ENCODE results near the gene CDK14. TPM values are rescaled to one million over a fixed set of nuclear protein-coding genes. Genes with fewer than 3 reads are reported as not detected.
"Not testable (repeated sequence)": the region's sequence is repeated elsewhere in the genome, so short reads cannot be mapped to it uniquely, and the experiment has no call there.

CDK14 gene
- total RNA-seq, 2 experiments from 2014 or later, result not detected

DNA sequence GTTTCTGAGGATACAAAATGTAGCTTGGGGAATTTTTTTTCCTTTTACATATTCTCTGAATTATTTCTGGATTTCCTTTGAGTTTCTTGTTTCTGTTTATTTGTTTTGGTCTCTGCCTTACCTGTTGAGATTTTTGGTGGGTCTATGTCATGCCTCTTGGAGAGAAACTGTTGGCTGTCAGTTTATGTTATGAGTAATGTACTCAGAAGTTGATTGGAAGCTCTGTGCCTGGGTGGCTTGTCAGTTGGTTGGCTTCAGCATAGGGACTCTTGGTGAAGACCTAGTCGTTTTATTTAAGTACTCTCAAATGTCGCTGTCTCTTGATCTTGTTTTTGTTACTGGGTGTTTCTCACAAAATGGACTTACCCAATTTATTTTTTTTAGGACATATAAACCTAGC is 132.4 kb downstream of the CDK14 start:
- POLR2A ChIA-PET, result no interaction called here
- no peaks in the 10 kb centered on the region for H3K4me1 Mint-ChIP-seq
- CTCF ChIA-PET, result no interaction called here
- no peaks in the 10 kb centered on the region for H3K27me3 Mint-ChIP-seq
- no peaks in the 10 kb centered on the region for H3K36me3 Mint-ChIP-seq (ENCODE audit: low read depth)
- peaks cover 10% of the 10 kb centered on the region for H3K9me3 Mint-ChIP-seq
- DNase-seq, result no peak
- no peak overlapping the region for H3K27ac Mint-ChIP-seq
- no peak overlapping the region for H3K4me3 Mint-ChIP-seq

DNA sequence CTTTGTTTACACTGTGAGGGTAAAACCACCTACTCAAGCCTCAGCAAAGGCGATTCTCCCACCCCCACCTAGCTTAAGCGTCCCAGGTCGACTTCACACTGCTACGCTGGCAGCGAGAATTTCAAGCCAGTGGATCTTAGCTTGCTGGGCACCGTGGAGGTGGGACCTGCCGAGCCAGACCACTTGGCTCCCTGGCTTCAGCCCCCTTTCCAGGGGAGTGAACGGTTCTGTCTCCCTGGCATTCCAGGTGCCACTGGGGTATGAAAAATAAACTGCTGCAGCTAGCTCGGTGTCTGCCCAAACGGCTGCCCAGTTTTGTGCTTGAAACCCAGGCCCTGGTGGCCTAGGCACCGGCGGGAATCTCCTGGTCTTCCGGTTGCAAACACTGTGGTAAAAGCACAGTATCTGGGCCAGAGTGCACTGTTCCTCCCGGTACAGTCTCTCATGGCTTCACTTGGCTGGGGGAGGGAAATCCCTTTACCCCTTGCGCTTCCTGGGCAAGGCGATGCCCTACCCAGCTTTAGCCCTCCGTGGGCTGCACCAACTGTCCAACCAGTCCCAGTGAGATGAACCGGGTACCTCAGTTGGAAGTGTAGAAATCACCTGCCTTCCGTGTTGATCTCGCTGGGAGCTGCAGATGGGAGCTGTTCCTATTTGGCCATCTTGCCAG is 139.6 kb downstream of the CDK14 start:
- H3K4me3 Mint-ChIP-seq; POLR2A ChIA-PET; H3K36me3 Mint-ChIP-seq (ENCODE audit: low read depth); CTCF ChIA-PET; H3K27ac Mint-ChIP-seq; H3K27me3 Mint-ChIP-seq; H3K4me1 Mint-ChIP-seq; DNase-seq: not testable (repeated sequence)
- H3K9me3 Mint-ChIP-seq, result peaks cover 13% of the 10 kb centered on the region

DNA sequence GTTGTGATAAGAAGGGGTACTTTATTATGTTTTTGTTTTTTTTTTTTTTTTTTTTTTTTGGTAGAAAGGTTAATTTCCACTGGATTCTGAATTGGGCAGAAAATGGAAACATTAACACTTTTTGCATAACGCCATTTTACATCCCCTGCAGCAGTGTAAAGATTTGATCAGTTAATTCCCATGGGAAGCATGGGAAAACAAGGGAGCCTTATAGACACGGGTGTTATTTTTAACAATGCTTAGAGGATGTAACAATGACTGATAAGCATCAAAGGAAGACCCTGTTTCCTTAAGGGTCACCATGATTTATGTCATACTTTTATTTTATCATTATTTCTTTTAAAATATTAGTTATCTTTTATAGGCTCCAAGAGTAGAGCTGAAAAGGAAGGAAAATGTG is 140.2 kb downstream of the CDK14 start:
- POLR2A ChIA-PET, result no interaction called here
- DNase-seq, result no peak
- Mint-ChIP-seq H3K27ac (no peak overlapping the region), H3K4me3 (no peak overlapping the region), H3K36me3 (ENCODE audit: low read depth) (no peaks in the 10 kb centered on the region), H3K4me1 (peaks cover 2% of the 10 kb centered on the region), H3K9me3 (peaks cover 13% of the 10 kb centered on the region), H3K27me3 (no peaks in the 10 kb centered on the region)
- CTCF ChIA-PET, result no interaction called here

DNA sequence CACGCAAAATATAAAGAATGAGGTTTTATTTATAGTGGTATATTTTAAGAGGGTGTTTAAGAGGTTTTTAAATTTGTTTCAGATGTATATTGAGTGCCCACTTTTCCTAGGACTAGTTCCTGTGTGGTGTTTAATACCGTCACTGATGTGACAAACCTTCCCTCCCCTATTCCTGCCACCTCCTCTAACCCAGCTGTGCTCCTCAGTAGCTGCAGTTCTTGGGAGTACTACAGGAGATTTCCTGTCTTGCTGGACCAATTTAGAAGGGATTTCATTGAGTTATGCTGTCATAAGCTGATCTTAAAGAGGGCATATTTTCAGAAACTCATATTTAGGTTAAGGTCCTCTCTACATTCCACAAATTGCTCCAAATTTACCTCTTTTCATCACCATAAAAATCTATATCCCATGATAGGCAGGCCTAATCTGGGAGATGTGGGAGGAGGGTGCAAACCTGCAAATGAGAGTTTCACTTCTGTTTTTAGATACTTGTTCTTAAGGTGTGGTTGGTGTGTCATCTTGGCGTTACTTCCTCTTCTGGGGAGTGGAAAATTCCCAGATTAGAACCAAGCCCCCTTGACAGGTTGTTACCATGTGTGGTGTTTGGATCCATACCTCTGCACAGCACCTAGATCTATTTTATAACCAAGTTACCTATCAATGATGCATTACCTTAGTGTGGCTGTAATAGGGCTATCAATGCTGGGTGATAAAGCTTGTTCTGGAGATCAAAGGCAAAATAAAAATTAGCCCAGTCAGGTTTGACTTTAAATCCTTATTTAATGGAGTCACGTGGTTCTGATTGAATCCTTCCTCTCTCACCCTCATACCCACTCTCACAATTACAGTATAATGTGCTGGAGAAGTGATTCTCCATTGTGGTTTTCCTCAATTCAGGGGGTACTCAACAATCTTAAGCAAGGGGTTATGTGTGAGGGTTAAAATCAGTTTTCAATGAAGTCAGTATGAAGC is 141.1 kb downstream of the CDK14 start:
- DNase-seq, result no peak
- H3K27ac Mint-ChIP-seq, result no peak overlapping the region
- no peak overlapping the region for H3K4me3 Mint-ChIP-seq
- no peaks in the 10 kb centered on the region for H3K27me3 Mint-ChIP-seq
- peaks cover 9% of the 10 kb centered on the region for H3K9me3 Mint-ChIP-seq
- H3K4me1 Mint-ChIP-seq, result peaks cover 2% of the 10 kb centered on the region
- H3K36me3 Mint-ChIP-seq (ENCODE audit: low read depth), result no peaks in the 10 kb centered on the region
- CTCF ChIA-PET, result no interaction called here
- POLR2A ChIA-PET, result no interaction called here

DNA sequence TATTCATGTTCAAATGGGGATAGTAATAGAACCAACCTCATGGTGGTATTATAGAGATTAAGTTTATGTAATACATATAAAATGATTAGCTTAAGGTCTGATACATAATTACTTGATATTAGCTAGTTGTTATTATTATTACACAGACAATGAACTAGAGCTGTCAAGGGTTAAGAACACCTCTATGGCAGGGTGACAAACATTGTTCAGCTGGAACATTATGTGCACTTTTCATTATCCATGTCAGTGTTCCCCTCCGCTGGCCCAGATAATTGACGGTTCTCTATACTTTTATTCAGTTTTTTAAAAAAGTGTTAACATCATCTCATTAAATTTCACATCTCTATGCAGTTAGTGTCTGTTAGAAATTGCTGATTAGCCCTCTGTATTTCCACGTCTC is 142.1 kb downstream of the CDK14 start:
- H3K9me3 Mint-ChIP-seq, result peaks cover 3% of the 10 kb centered on the region
- H3K36me3 Mint-ChIP-seq (ENCODE audit: low read depth), result no peaks in the 10 kb centered on the region
- peaks cover 2% of the 10 kb centered on the region for H3K4me1 Mint-ChIP-seq
- no peak for DNase-seq
- POLR2A ChIA-PET, result no interaction called here
- H3K27me3 Mint-ChIP-seq, result no peaks in the 10 kb centered on the region
- CTCF ChIA-PET, result no interaction called here
- no peak overlapping the region for H3K4me3 Mint-ChIP-seq
- H3K27ac Mint-ChIP-seq, result no peak overlapping the region

DNA sequence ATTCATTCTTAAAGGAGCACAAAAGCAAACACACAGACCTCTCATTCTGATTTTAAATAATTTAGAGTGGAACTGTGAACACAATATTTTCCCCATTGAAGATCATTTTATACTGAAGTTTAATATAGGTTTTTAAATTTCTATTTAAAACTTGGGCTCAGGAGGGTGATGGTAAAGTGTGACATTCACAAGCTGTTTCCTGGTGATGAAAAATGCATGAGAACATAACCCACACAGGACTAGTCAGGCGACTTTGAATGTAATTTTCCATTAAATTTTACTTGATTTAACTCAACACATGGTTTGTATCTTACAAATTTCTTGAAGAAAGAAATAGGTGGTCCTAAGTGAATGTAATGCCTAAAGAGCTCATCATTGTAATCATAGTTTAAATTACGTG is 143.6 kb downstream of the CDK14 start:
- Mint-ChIP-seq H3K36me3 (ENCODE audit: low read depth) (no peaks in the 10 kb centered on the region), H3K4me3 (no peak overlapping the region), H3K4me1 (peaks cover 2% of the 10 kb centered on the region), H3K27ac (no peak overlapping the region), H3K9me3 (no peaks in the 10 kb centered on the region), H3K27me3 (no peaks in the 10 kb centered on the region)
- ChIA-PET CTCF (no interaction called here), POLR2A (no interaction called here)
- no peak for DNase-seq

DNA sequence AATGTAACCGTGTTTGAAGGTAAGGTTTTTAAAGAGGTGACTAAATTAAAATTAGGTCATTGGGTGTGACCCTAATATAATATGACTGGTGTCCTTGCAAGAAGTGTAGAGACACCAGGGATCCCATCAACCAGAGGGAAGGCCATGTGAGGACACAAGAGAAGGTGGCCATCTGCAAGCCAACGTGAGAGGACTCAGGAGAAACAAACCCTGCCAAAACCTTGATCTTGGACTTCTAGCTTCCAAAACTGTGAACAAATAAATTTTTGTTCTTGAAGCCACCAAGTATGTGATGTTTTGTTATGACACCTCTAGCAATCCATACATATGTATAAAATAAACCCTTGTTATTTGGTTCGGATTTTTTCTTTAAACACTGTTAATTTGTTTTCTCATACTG is 144.3 kb downstream of the CDK14 start:
- H3K4me3 Mint-ChIP-seq, result no peak overlapping the region
- no peak overlapping the region for H3K27ac Mint-ChIP-seq
- H3K36me3 Mint-ChIP-seq (ENCODE audit: low read depth), result no peaks in the 10 kb centered on the region
- H3K9me3 Mint-ChIP-seq, result no peaks in the 10 kb centered on the region
- H3K4me1 Mint-ChIP-seq, result peaks cover 2% of the 10 kb centered on the region
- ChIA-PET CTCF (no interaction called here), POLR2A (no interaction called here)
- no peak for DNase-seq
- no peaks in the 10 kb centered on the region for H3K27me3 Mint-ChIP-seq

DNA sequence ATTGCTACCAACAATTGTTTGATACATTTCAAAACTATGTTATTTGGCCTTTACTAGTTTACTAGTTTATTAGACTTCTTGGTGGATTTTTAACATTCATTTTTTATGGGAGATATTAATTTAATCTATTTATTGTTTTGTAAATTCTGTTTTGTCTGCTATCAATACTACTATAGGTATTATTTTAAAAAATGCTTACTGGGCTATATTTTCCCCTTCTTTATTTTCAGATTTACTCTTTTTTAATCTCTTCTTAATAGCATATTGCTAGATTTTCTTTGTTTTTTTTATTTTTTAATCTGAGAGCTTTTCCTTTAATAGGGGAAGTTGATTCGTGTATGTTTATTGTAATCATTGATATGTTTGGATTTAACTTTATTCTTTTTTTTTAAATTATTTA is 147.5 kb downstream of the CDK14 start:
- Mint-ChIP-seq H3K27me3 (no peaks in the 10 kb centered on the region), H3K9me3 (no peaks in the 10 kb centered on the region), H3K36me3 (ENCODE audit: low read depth) (no peaks in the 10 kb centered on the region), H3K4me3 (no peak overlapping the region), H3K4me1 (no peaks in the 10 kb centered on the region), H3K27ac (no peak overlapping the region)
- ChIA-PET POLR2A (no interaction called here), CTCF (no interaction called here)
- DNase-seq, result no peak

DNA sequence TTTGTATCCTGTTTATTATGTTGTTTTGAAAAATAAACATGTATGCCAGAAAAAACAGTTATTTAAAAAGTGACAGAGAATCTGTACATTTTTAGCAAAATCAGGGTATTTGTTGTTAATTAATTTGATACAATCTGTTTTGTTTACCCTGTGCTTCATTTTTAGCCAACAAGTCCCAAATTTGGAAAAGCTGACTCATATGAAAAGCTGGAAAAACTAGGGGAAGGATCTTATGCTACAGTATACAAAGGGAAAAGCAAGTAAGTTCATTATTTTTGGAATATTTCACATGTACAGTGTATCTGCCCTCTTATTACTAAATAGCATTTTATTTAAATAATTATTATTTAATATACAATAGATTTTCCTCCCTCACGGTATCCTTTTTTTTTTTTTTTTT is 151.4 kb downstream of the CDK14 start:
- H3K27ac Mint-ChIP-seq, result no peak overlapping the region
- no peaks in the 10 kb centered on the region for H3K9me3 Mint-ChIP-seq
- no peak overlapping the region for H3K4me3 Mint-ChIP-seq
- no peaks in the 10 kb centered on the region for H3K4me1 Mint-ChIP-seq
- DNase-seq, result no peak
- no peaks in the 10 kb centered on the region for H3K27me3 Mint-ChIP-seq
- ChIA-PET CTCF (no interaction called here), POLR2A (no interaction called here)
- no peaks in the 10 kb centered on the region for H3K36me3 Mint-ChIP-seq (ENCODE audit: low read depth)

DNA sequence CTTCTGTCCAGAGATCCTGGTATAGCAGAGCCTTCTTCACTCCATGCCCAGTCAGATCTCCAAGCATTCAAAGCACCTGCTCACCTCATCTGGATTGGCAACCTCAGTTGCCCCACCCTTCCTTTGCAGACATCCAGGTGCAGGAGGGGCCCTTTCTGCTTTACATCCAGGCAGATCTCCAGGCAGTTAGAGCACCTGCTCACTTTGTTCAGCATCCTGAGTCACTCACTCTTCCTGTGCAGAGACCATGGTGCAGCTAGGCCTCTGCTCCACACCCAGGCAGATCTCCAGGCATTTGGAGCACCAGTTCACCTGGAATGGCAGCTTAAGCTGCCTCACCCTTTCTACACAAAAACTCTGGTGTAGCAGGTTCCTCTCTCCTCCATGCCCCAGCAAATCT is 153.1 kb downstream of the CDK14 start:
- CTCF ChIA-PET, result no interaction called here
- Mint-ChIP-seq H3K27ac (no peak overlapping the region), H3K27me3 (no peaks in the 10 kb centered on the region), H3K4me3 (no peak overlapping the region), H3K36me3 (ENCODE audit: low read depth) (no peaks in the 10 kb centered on the region), H3K4me1 (no peaks in the 10 kb centered on the region), H3K9me3 (no peaks in the 10 kb centered on the region)
- POLR2A ChIA-PET, result no interaction called here
- no peak for DNase-seq

DNA sequence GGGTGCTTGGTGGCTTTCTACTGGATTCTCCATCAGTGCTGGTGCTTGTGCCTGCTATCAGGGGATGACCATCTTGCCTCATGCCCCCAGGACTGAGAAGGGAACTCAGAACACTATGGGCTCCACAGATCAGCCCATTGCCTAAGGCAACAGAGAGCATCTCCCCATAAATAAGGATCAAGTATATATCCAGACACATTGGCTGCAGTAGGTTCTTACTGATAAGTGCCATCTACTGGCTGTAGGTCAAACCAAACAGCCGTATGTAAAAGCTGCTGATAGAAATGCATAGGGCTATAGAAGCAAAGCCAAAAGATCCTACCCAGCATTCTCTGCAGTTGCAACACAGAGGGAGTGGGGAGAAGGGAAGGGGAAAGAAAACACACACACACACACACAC is 153.7 kb downstream of the CDK14 start:
- Mint-ChIP-seq H3K4me3 (no peak overlapping the region), H3K9me3 (no peaks in the 10 kb centered on the region), H3K27ac (no peak overlapping the region), H3K36me3 (ENCODE audit: low read depth) (no peaks in the 10 kb centered on the region), H3K27me3 (no peaks in the 10 kb centered on the region), H3K4me1 (no peaks in the 10 kb centered on the region)
- CTCF ChIA-PET, result no interaction called here
- DNase-seq, result no peak
- POLR2A ChIA-PET, result no interaction called here

DNA sequence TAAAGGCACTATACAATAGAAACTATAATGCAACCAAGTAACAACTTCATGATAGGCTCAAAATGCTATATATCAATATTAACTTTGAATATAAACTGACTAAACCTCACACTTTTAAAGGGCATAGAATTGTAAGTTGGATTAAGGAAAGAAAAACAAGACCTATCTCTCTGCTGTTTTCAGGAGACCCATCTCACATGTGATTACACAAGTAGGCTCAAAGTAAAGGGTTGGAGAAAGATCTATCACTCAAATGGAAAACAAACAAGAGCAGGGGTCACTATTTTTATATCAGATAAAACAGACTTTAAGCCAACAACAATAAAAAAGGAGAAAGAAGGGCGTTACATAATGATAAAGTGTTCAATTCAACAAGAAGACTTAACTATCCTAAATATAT is 155.5 kb downstream of the CDK14 start:
- no peak overlapping the region for H3K27ac Mint-ChIP-seq
- no peak for DNase-seq
- no peaks in the 10 kb centered on the region for H3K9me3 Mint-ChIP-seq
- no peaks in the 10 kb centered on the region for H3K36me3 Mint-ChIP-seq (ENCODE audit: low read depth)
- H3K4me1 Mint-ChIP-seq, result no peaks in the 10 kb centered on the region
- POLR2A ChIA-PET, result no interaction called here
- no peak overlapping the region for H3K4me3 Mint-ChIP-seq
- CTCF ChIA-PET, result no interaction called here
- H3K27me3 Mint-ChIP-seq, result no peaks in the 10 kb centered on the region

DNA sequence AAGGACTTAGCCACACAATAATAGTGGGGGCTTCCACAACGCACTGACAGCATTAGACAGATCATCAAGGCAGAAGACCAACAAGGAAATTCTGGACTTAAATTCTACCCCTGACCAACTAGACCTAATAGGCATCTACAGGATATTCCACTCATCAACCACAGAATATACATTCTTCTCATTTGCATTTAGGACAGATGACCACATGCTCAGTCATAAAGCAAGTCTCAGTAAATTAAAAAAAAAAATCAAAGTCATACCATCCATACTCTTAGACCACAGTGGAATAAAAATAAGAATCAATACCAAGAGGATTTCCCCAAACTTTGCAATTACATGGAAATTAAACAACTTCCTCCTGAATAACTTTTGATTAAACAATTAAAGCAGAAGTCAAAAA is 155.9 kb downstream of the CDK14 start:
- CTCF ChIA-PET, result no interaction called here
- Mint-ChIP-seq H3K9me3 (no peaks in the 10 kb centered on the region), H3K4me1 (no peaks in the 10 kb centered on the region), H3K4me3 (no peak overlapping the region), H3K27ac (no peak overlapping the region), H3K27me3 (no peaks in the 10 kb centered on the region), H3K36me3 (ENCODE audit: low read depth) (no peaks in the 10 kb centered on the region)
- POLR2A ChIA-PET, result no interaction called here
- no peak for DNase-seq

DNA sequence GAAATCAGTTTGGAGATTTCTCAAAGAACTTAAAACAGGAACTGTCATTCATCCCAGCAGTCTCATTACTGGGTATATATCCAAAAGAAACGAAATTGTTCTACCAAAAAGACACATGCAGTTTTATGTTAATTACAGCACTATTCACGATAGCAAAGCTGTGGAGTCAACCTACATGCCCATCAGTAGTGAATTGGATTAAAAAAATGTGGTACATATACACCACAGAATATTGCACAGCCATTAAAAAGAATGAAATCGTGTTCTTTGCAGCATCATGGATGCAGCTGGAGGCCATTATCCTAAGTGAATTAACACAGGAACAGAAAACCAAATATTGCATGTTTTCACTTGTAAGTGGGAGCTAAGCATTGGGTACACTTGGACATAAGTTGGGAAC is 158.9 kb downstream of the CDK14 start:
- POLR2A ChIA-PET, result no interaction called here
- CTCF ChIA-PET, result no interaction called here
- no peaks in the 10 kb centered on the region for H3K9me3 Mint-ChIP-seq
- no peaks in the 10 kb centered on the region for H3K36me3 Mint-ChIP-seq (ENCODE audit: low read depth)
- no peak overlapping the region for H3K4me3 Mint-ChIP-seq
- H3K4me1 Mint-ChIP-seq, result no peaks in the 10 kb centered on the region
- H3K27ac Mint-ChIP-seq, result no peak overlapping the region
- no peak for DNase-seq
- H3K27me3 Mint-ChIP-seq, result no peaks in the 10 kb centered on the region

All from activated CD4-positive, alpha-beta T cell treated with anti-CD3 and anti-CD28 coated beads, Interleukin-2, amount 10 ng/mL, durations not matched to agents 7 days and 5 days (primary cell).